GM12873 (cell line): ENCODE results near the gene MAD1L1.

Experiments used
- TF ChIP-seq, protein P1 (sequence below): IDR thresholded peaks from 2 replicates; pipeline ENCODE4 v1.5.1; 2012; ENCODE audit warnings: low read depth, mild to moderate bottlenecking, moderate library complexity, low read length, control low read depth; ENCODE audit not compliant: insufficient read depth; ENCODE audit errors: missing control alignments

Gene MAD1L1

GRCh38 chr7:2074691-2075090 is 158.1 kb downstream of the MAD1L1 start:
- TF ChIP-seq, protein P1, sequence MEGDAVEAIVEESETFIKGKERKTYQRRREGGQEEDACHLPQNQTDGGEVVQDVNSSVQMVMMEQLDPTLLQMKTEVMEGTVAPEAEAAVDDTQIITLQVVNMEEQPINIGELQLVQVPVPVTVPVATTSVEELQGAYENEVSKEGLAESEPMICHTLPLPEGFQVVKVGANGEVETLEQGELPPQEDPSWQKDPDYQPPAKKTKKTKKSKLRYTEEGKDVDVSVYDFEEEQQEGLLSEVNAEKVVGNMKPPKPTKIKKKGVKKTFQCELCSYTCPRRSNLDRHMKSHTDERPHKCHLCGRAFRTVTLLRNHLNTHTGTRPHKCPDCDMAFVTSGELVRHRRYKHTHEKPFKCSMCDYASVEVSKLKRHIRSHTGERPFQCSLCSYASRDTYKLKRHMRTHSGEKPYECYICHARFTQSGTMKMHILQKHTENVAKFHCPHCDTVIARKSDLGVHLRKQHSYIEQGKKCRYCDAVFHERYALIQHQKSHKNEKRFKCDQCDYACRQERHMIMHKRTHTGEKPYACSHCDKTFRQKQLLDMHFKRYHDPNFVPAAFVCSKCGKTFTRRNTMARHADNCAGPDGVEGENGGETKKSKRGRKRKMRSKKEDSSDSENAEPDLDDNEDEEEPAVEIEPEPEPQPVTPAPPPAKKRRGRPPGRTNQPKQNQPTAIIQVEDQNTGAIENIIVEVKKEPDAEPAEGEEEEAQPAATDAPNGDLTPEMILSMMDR: no peak

DNA sequence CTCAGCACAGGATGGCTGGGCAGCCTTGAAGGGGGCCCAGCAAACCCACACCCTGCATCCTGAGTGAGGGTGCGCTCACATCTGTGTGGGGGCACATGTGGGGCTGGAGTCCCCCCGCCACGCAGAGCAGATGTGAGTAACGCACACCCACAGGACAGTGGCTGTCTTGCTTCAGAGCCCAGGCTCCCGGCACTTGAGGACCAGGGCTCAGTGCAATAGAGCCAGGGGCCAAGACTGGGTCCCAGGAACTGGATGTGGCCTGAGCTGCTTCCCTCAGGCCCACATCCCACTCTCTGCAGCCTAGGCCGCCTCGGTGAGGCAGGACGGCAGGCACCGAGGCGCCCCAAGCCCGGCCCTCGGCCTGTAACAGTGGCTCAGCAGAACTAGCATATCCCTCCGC is 159.9 kb downstream of the MAD1L1 start:
- TF ChIP-seq, protein P1: no peak

DNA sequence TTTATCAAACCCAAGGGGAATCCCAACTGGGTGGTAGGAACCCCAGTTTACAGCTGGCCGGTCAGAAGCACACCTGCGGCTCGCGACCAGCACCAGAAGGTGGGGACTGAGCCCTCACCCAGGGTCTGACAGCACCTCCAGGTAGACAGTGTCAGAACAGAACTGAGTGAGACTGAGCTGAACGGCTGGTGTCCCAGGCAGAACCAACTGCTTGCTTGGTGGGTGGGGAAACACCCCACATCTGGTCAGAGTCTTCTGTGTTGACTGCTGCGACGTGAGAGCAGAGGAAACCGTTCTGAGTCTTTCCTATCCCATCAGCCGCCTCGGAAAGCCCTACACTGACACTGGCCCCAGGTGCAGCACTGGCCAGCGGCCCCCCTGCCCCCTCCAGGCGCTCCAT is 160.7 kb downstream of the MAD1L1 start:
- TF ChIP-seq, protein P1: no peak

GRCh38 chr7:2071133-2071832 is 161.5 kb downstream of the MAD1L1 start:
- TF ChIP-seq, protein P1: no peak

- TF ChIP-seq, protein P1: no peak
Measured at GRCh38 chr7:2070151-2070763, 162.5 kb downstream of the MAD1L1 start.

GRCh38 chr7:2069472-2069860 is 163.3 kb downstream of the MAD1L1 start:
- TF ChIP-seq, protein P1: no peak

DNA sequence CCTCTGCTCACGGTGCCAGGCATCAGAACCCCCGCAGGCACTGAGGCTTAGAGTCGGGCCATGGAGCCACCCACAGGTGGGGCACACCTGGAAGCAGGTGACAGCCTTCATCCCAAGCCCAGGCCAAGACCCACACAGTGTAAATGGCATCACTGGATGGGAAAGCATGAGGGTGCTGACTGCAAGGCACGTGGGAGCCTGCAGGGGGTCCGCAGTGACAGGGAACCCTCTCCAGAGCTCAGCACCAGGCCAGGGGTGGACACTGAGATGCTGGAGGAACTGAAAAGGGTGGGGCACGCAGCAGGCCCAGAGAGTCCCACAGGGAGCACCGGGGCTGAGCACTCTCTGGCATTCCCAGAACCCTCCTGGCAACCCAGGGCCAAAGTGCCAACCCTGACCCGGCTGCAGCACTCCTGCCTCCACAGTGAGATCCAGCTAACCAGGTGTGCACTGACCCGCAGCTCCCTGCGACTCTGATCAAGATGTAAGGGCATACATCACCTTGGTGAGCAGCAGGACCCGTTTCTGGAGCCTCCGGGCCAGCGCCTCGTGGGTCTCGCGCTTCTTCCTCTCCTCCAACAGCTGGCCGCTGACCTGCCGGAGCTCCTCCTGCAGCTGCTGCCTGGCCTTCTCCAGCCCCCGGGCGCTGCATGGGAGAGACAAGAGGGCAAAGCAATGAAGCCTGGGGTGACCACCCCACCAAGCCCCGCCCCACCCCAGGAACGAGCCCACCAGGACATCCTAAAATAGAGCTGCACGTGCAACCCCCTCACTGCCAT is 163.9 kb downstream of the MAD1L1 start:
- TF ChIP-seq, protein P1: peak; percentile 28
